ENCODE results near the gene RBFOX1. TPM values are rescaled to one million over a fixed set of nuclear protein-coding genes. Genes with fewer than 3 reads are reported as not detected.

Gene RBFOX1
- total and polyA plus RNA-seq, 2 donors (not counting 1 experiment from before 2014, with no cell fraction given) = not detected

DNA sequence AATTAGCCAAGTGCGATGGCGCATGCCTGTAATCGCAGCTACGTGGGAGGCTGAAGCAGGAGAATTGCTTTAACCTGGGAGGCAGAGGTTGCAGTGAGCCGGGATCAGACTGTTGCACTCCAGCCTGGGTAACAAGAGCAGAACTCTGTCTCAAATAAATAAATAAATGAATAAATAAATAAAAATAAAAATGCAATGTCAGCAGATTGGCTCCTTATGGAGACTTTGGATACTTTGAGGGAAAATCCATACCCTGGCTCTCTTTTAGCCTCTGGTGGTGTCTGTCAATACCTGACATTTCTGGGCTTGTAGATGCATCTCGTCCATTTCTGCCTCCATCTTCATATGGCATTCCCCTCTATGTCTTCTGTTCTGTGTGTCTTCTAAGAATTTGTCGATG is 66.7 kb downstream of the RBFOX1 start:
- intact Hi-C loops (cut with micrococcal nuclease) = no loop called here
- H3K79me2 ChIP-seq (ENCODE audit: control insufficient read depth, insufficient read depth, low read length) = no peaks in the 10 kb centered on the region
- H3K36me3 ChIP-seq (replicated peaks in 1 of 2; ENCODE audit: control extremely low read depth in 1 of 2, control insufficient read depth in 1 of 2, extremely low read depth in 1 of 2, insufficient read depth in 2 of 2, low read length in 1 of 2) = no peaks in the 10 kb centered on the region
- ATAC-seq (ENCODE audit: low read depth) (no peak), DNase-seq (no peak)
- Mint-ChIP-seq H3K4me3 (no peak overlapping the region), H3K4me1 (no peaks in the 10 kb centered on the region), H3K9me3 (ENCODE audit: insufficient read depth) (no peaks in the 10 kb centered on the region), H3K27me3 (no peaks in the 10 kb centered on the region), H3K27ac (no peak overlapping the region)
- no peak overlapping the region for H3K4me2 ChIP-seq (replicated peaks; ENCODE audit: low read depth, low read length, poor library complexity, severe bottlenecking)
- ChIA-PET CTCF (no interaction called here), POLR2A (no interaction called here)
- no peaks in the 10 kb centered on the region for H4K20me1 ChIP-seq (ENCODE audit: control insufficient read depth, insufficient read depth, low read length, poor library complexity, severe bottlenecking)
- H3K27ac ChIP-seq (ENCODE audit: low read length in 2 of 2) = no peak overlapping the region
- 83% methylated on average over 2 of the region's 7 CpGs for WGBS (ENCODE audit: insufficient coverage)
- H3K27me3 ChIP-seq (replicated peaks in 1 of 4; ENCODE audit: control extremely low read depth in 1 of 4, control insufficient read depth in 3 of 4, insufficient read depth in 4 of 4, low read length in 3 of 4) = no peaks in the 10 kb centered on the region
- no peak overlapping the region for H3K4me3 ChIP-seq (ENCODE audit: control extremely low read depth in 1 of 5, extremely low read depth in 1 of 5, insufficient read depth in 1 of 5, low read depth in 2 of 5, low read length in 4 of 5)
- H3K9me3 ChIP-seq (ENCODE audit: control extremely low read depth in 1 of 3, control insufficient read depth in 2 of 3, insufficient read depth in 1 of 3, low read length in 2 of 3) = no peaks in the 10 kb centered on the region
- TF ChIP-seq, protein P1, sequence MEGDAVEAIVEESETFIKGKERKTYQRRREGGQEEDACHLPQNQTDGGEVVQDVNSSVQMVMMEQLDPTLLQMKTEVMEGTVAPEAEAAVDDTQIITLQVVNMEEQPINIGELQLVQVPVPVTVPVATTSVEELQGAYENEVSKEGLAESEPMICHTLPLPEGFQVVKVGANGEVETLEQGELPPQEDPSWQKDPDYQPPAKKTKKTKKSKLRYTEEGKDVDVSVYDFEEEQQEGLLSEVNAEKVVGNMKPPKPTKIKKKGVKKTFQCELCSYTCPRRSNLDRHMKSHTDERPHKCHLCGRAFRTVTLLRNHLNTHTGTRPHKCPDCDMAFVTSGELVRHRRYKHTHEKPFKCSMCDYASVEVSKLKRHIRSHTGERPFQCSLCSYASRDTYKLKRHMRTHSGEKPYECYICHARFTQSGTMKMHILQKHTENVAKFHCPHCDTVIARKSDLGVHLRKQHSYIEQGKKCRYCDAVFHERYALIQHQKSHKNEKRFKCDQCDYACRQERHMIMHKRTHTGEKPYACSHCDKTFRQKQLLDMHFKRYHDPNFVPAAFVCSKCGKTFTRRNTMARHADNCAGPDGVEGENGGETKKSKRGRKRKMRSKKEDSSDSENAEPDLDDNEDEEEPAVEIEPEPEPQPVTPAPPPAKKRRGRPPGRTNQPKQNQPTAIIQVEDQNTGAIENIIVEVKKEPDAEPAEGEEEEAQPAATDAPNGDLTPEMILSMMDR (IDR thresholded peaks at IDR 0.05) = no peak
- no peak for TF ChIP-seq EZH2 (IDR thresholded peaks at IDR 0.05; ENCODE audit: borderline replicate concordance, insufficient read depth, low read depth, low read length, poor library complexity, severe bottlenecking)
- no peaks in the 10 kb centered on the region for H3K4me1 ChIP-seq (ENCODE audit: control insufficient read depth in 2 of 2, insufficient read depth in 2 of 2, low read length in 2 of 2)
- no peak overlapping the region for H3K9ac ChIP-seq (ENCODE audit: low read length)
- H2AFZ ChIP-seq (ENCODE audit: insufficient read depth, low read depth, low read length, poor library complexity, severe bottlenecking) = no peak overlapping the region

DNA sequence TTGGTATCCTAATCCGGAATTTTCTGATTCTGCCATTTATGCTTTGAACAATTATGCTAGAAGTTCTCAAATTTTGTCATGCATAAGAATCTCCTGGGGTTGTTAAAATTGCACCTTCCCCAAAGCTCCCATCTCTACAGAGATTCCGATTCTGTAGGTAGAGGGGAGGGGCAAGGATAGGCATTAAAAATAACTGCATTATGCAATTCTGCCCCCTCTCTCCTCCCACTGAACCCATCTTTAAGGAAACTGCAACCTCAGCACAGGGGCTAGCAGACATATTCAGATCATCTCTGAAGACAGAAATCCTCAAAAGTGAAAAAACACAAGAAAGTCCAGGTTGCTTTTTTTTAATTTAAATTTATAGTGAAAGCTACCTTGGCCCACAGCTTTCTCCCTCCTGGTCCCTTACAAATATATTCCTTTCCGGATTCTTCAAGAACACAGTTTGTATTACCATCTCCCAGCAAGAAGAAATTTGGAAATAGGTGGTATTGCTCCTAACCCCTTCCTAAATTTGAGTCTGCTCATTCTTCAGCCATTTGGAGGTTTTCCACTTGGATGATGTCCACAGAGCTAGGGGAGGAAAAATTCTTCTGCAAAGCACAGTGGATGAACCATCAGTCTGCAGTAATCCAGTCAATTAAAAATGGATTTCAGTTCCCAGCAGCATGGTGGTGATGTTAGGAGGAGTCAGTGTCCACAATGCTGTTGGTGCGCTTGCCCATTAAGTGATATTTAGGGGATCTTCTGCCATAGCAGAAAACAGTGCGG is 67.7 kb downstream of the RBFOX1 start:
- no peaks in the 10 kb centered on the region for H3K36me3 ChIP-seq (replicated peaks in 1 of 2; ENCODE audit: control extremely low read depth in 1 of 2, control insufficient read depth in 1 of 2, extremely low read depth in 1 of 2, insufficient read depth in 2 of 2, low read length in 1 of 2)
- no peak overlapping the region for H3K4me3 Mint-ChIP-seq
- CTCF ChIA-PET = no interaction called here
- H3K4me1 Mint-ChIP-seq = no peaks in the 10 kb centered on the region
- TF ChIP-seq, protein P1 (IDR thresholded peaks at IDR 0.05) = no peak
- H3K4me1 ChIP-seq (ENCODE audit: control insufficient read depth in 2 of 2, insufficient read depth in 2 of 2, low read length in 2 of 2) = no peaks in the 10 kb centered on the region
- no peaks in the 10 kb centered on the region for H3K27me3 Mint-ChIP-seq
- ATAC-seq (ENCODE audit: low read depth) (no peak), DNase-seq (no peak)
- peaks cover 0 to 2% (median 0%) of the 10 kb centered on the region in 3 donors for H3K9me3 ChIP-seq (ENCODE audit: control extremely low read depth in 1 of 3, control insufficient read depth in 2 of 3, insufficient read depth in 1 of 3, low read length in 2 of 3)
- H3K4me2 ChIP-seq (replicated peaks; ENCODE audit: low read depth, low read length, poor library complexity, severe bottlenecking) = no peak overlapping the region
- H3K27ac Mint-ChIP-seq = no peak overlapping the region
- H3K9ac ChIP-seq (ENCODE audit: low read length) = no peak overlapping the region
- no peaks in the 10 kb centered on the region for H3K79me2 ChIP-seq (ENCODE audit: control insufficient read depth, insufficient read depth, low read length)
- H2AFZ ChIP-seq (ENCODE audit: insufficient read depth, low read depth, low read length, poor library complexity, severe bottlenecking) = no peak overlapping the region
- H4K20me1 ChIP-seq (ENCODE audit: control insufficient read depth, insufficient read depth, low read length, poor library complexity, severe bottlenecking) = no peaks in the 10 kb centered on the region
- WGBS (ENCODE audit: insufficient coverage) = no CpG with 5 or more reads among the region's 5 CpGs
- H3K4me3 ChIP-seq (ENCODE audit: control extremely low read depth in 1 of 5, extremely low read depth in 1 of 5, insufficient read depth in 1 of 5, low read depth in 2 of 5, low read length in 4 of 5) = no peak overlapping the region
- no peak overlapping the region for H3K27ac ChIP-seq (ENCODE audit: low read length in 2 of 2)
- no peaks in the 10 kb centered on the region for H3K9me3 Mint-ChIP-seq (ENCODE audit: insufficient read depth)
- H3K27me3 ChIP-seq (replicated peaks in 1 of 4; ENCODE audit: control extremely low read depth in 1 of 4, control insufficient read depth in 3 of 4, insufficient read depth in 4 of 4, low read length in 3 of 4) = no peaks in the 10 kb centered on the region
- POLR2A ChIA-PET = no interaction called here
- intact Hi-C loops (cut with micrococcal nuclease) = no loop called here
